ENCODE data around the gene COG3.

COG3 gene

DNA sequence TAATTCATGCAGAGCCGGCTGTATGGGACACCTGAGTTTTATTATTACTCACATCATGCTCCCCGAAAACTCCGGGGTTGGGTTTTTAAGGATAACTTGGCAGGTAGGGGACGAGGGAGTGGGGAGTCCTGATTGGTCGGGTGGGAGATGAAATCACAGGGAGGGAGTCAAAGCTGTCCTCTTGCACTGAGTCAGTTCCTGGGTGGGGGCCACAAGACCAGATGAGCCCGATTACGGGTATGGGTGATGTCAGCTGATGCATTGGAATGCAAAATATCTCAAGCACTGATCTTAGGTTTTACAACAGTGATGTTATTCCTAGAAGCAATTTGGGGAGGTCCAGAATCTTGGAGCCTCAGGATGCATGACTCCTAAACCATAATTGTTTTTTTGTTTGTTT, 18.6 kb upstream of the COG3 start:
- H3K4me3 ChIP-seq (ENCODE audit: low read depth, low read length), result no peak overlapping the region
- DNase-seq (ENCODE audit: low read depth, low spot score), result peak; percentile 33
- in situ Hi-C loops (cut with HindIII; ENCODE audit: low sequenced_read_pairs), result no loop called here
- no peak for TF ChIP-seq CTCF (IDR thresholded peaks at IDR 0.05; ENCODE audit: low read depth, low read length)

DNA sequence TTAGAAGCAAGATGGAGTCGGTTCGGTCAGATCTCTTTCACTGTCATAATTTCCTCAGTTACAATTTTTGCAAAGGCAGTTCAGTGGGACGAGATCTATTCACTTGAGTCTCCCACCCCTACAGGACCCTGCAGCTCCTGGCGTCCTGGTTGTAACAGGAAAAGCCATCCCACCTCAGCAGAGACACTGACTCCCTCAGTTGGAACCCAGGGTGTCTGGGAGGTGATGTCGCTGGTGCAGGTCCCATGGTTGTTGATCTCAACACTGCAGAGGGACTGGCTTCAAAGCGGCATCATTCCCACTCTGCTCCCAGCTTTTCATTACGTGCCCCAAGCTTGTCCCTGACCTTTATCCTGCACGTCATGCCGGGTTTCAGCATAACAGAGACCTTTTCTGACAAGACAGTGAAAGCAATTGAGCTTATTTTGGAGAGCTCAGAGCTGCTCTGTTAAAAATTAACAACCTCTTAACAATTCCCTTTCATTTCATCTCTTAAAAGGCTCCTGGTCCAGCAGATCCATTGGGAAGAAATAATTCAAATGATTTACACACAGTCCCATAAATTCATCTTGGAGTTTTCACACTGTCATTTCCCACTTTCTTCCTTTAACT, 17.6 kb upstream of the COG3 start:
- H3K4me3 ChIP-seq (ENCODE audit: low read depth, low read length), result no peak overlapping the region
- in situ Hi-C loops (cut with HindIII; ENCODE audit: low sequenced_read_pairs), result no loop called here
- TF ChIP-seq CTCF (IDR thresholded peaks at IDR 0.05; ENCODE audit: low read depth, low read length), result no peak
- DNase-seq (ENCODE audit: low read depth, low spot score), result no peak

DNA sequence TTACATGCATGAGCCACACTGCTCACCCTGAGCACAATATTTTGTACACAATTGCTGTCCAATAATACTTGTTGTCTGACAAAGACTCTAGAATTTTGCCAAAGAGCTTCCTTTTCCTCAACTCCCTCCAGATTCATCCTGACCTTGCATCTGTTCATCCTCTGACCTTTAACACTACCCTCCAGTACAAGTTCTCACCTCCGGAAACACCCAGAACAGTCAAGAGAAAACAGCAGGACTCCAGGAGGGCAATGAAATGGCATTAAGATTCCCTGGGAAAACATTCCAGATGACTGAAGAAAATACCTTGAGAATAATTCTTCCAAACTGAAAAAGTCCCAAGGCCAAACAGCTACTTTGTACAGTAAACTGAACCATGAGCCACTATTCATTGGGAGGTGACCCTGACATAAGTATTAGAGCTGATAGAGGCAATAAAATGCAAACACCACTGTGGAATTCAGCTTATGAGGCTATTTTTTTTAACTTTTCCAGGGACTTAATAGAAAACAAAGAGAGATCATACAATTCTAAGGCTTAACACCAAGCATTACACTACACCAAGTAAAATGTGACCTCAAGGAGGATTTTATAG, 15.7 kb upstream of the COG3 start:
- DNase-seq (ENCODE audit: low read depth, low spot score), result no peak
- in situ Hi-C loops (cut with HindIII; ENCODE audit: low sequenced_read_pairs), result no loop called here

GRCh38 chr13:45451282-45451681, 13.5 kb upstream of the COG3 start:
- in situ Hi-C loops (cut with HindIII; ENCODE audit: low sequenced_read_pairs), result no loop called here

More for the DNA sequence above, 15.7 kb upstream of the COG3 start:
- H3K4me3 ChIP-seq (ENCODE audit: low read depth, low read length), result no peak overlapping the region
- no peak for TF ChIP-seq CTCF (IDR thresholded peaks at IDR 0.05; ENCODE audit: low read depth, low read length)

DNA sequence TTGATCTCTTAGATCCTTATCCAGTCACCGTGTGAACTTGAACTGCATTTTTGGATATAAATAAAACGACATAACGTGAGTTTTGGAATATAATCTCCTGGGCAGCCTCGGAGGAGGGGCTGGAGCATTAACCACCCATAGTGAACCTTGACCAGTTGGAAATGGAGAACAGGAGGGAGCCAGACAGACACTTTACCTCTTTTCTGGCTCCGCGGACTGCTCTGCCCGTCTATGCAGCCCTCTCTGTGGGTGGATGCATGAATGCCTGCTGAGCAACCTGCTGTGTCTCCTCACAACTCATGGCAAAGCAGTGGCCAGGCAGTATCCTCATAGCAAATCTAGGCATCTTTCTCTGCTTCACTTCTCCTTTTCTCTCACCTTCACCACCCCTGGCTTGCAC, 10.5 kb upstream of the COG3 start:
- in situ Hi-C loops (cut with HindIII; ENCODE audit: low sequenced_read_pairs), result no loop called here
- H3K4me3 ChIP-seq (ENCODE audit: low read depth, low read length), result no peak overlapping the region
- TF ChIP-seq CTCF (IDR thresholded peaks at IDR 0.05; ENCODE audit: low read depth, low read length), result no peak
- no peak for DNase-seq (ENCODE audit: low read depth, low spot score)

More at GRCh38 chr13:45451282-45451681, 13.5 kb upstream of the COG3 start:
- no peak for DNase-seq (ENCODE audit: low read depth, low spot score)
- TF ChIP-seq CTCF (IDR thresholded peaks at IDR 0.05; ENCODE audit: low read depth, low read length), result no peak
- no peak overlapping the region for H3K4me3 ChIP-seq (ENCODE audit: low read depth, low read length)

GRCh38 chr13:45456196-45456972, 8.4 kb upstream of the COG3 start:
- no peak for TF ChIP-seq CTCF (IDR thresholded peaks at IDR 0.05; ENCODE audit: low read depth, low read length)
- DNase-seq (ENCODE audit: low read depth, low spot score), result peak; percentile 55
- in situ Hi-C loops (cut with HindIII; ENCODE audit: low sequenced_read_pairs), result no loop called here

More at GRCh38 chr13:45456196-45456972, 8.4 kb upstream of the COG3 start:
- H3K4me3 ChIP-seq (ENCODE audit: low read depth, low read length), result no peak overlapping the region
